ENCODE measurements around the gene CFAP100.

DNA sequence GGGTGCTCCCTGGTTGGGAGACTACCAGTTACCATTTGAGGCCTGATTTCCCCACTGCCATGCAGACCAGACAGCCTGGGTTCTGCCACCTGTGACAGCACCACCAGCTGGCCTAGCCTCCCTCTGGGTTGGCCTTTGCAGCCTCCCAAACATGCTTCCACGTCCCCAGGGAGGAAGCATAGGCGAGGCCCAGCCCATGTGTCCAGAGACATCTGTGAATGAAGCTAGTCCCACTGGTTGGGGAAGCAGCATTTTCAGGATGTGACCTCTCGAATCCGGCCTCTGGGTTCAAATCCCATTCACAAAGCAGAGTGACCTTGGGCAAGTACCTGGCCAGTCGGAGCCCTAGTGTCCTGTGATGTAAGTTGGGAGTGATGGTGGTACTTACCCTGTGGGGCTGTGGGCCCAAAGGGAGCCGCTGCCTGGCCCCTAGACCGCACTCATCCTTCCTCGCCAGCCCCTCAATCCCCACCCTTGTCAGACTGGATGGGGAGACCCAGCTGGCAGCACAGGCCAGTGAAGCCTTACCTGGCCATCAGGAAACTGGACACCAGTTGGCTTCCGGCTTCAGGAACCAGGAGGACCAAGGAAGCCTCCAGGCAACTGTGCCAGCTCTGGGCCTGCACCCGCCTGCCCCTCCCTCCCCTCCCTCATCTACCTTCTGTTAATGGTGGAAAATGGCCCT lies 43.5 kb upstream of the CFAP100 start:
- no peak for TF ChIP-seq CTCF (conservative IDR thresholded peaks at IDR 0.05)
- TF ChIP-seq EZH2 (IDR thresholded peaks at IDR 0.05; ENCODE audit: low read depth), result no peak

Data from PC-9 (cell line).